ENCODE data around the gene SEMA4G. TPM values are rescaled to one million over a fixed set of nuclear protein-coding genes. Genes with fewer than 3 reads are reported as not detected.

The SEMA4G gene
- total RNA-seq, 1 experiment from 2014 or later: 4.7 TPM

DNA sequence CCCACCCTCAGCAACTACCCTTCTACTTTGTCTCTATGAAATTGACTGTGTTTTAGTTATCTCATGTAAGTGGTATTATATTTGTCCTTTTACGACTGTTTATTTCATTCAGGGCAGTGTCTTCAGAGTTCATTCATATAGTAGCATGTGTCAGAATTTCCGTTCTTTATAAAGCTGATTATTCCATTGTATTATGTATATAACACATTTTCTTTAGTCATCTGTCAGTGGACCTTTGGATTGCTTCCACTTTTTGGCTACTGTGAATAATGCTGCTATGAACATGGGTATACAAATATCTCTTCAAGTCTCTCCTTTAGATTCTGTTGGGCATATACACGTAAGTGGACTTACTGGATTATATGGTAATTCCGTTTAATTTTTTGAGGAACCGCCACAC, 42.0 kb upstream of the SEMA4G start:
- peaks cover 69% of the 10 kb centered on the region for H3K36me3 ChIP-seq (ENCODE audit: control insufficient read depth, insufficient read depth, low read length)
- TF ChIP-seq CTCF (IDR thresholded peaks at IDR 0.05) (no peak), SIN3A (IDR thresholded peaks at IDR 0.05; ENCODE audit: borderline replicate concordance, insufficient read depth, low read depth, low read length) (no peak), TCF7L2 (IDR thresholded peaks at IDR 0.05; ENCODE audit: low read depth, low read length) (no peak), POLR2AphosphoS5 (IDR thresholded peaks at IDR 0.05; ENCODE audit: low read depth, low read length) (no peak)
- TF ChIP-seq, protein P1, sequence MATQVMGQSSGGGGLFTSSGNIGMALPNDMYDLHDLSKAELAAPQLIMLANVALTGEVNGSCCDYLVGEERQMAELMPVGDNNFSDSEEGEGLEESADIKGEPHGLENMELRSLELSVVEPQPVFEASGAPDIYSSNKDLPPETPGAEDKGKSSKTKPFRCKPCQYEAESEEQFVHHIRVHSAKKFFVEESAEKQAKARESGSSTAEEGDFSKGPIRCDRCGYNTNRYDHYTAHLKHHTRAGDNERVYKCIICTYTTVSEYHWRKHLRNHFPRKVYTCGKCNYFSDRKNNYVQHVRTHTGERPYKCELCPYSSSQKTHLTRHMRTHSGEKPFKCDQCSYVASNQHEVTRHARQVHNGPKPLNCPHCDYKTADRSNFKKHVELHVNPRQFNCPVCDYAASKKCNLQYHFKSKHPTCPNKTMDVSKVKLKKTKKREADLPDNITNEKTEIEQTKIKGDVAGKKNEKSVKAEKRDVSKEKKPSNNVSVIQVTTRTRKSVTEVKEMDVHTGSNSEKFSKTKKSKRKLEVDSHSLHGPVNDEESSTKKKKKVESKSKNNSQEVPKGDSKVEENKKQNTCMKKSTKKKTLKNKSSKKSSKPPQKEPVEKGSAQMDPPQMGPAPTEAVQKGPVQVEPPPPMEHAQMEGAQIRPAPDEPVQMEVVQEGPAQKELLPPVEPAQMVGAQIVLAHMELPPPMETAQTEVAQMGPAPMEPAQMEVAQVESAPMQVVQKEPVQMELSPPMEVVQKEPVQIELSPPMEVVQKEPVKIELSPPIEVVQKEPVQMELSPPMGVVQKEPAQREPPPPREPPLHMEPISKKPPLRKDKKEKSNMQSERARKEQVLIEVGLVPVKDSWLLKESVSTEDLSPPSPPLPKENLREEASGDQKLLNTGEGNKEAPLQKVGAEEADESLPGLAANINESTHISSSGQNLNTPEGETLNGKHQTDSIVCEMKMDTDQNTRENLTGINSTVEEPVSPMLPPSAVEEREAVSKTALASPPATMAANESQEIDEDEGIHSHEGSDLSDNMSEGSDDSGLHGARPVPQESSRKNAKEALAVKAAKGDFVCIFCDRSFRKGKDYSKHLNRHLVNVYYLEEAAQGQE (IDR thresholded peaks at IDR 0.05; ENCODE audit: insufficient read depth in 1 of 2, low read depth in 2 of 2, low read length in 1 of 2): no peak
- no peak for DNase-seq (ENCODE audit: low read depth, low spot score)
- no peaks in the 10 kb centered on the region for H3K27me3 ChIP-seq (ENCODE audit: control insufficient read depth, insufficient read depth, low read length)
- H3K4me1 ChIP-seq (ENCODE audit: control insufficient read depth, insufficient read depth, low read length): no peaks in the 10 kb centered on the region
- intact Hi-C loops (cut with micrococcal nuclease; ENCODE audit: unreplicated experiment): no loop called here
- ATAC-seq: no peak
- ChIA-PET POLR2A (no interaction called here), CTCF (interaction anchor here (0.6 kb wide), 1 partner anchor 88 kb away, joined by 4 read pairs; no protein-coding TSS in a partner anchor)
- no peak overlapping the region for H3K27ac ChIP-seq (ENCODE audit: low read length)
- no TSS peak for BruUV-seq (replicated peaks)
- in situ Hi-C loops (cut with HindIII; ENCODE audit: low pct_unique_long_range_greater_than_20kb, low sequenced_read_pairs): no loop called here
- no peaks in the 10 kb centered on the region for H3K9me3 ChIP-seq (ENCODE audit: control insufficient read depth, insufficient read depth, low read depth, low read length)
- no peak overlapping the region for H3K4me3 ChIP-seq (ENCODE audit: low read depth in 2 of 2, low read length in 2 of 2)

DNA sequence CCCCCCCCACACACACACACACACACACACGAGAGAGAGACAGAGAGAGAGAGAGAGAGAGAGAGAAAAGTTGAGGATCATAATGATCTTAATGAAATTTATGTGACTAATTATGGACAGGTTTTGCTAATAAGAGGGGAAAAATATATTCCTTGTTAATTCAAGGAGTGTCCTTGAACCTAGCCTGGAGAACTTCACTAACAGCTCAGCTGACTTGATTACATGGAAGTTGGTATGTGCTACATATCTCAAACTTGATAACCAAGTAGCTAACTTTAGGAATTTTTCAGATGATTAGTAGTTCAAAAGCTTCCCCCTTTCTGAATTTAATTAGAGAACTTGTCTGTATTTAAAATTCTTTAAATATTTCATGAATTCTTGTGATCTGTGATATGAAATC, 41.3 kb upstream of the SEMA4G start:
- ATAC-seq (no peak), DNase-seq (ENCODE audit: low read depth, low spot score) (no peak)
- no peak overlapping the region for H3K4me3 ChIP-seq (ENCODE audit: low read depth in 2 of 2, low read length in 2 of 2)
- no peaks in the 10 kb centered on the region for H3K4me1 ChIP-seq (ENCODE audit: control insufficient read depth, insufficient read depth, low read length)
- TF ChIP-seq TCF7L2 (IDR thresholded peaks at IDR 0.05; ENCODE audit: low read depth, low read length): no peak
- no TSS peak for BruUV-seq (replicated peaks)
- H3K27ac ChIP-seq (ENCODE audit: low read length): no peak overlapping the region
- peaks cover 68% of the 10 kb centered on the region for H3K36me3 ChIP-seq (ENCODE audit: control insufficient read depth, insufficient read depth, low read length)
- H3K9me3 ChIP-seq (ENCODE audit: control insufficient read depth, insufficient read depth, low read depth, low read length): no peaks in the 10 kb centered on the region
- POLR2A ChIA-PET: no interaction called here
- no peaks in the 10 kb centered on the region for H3K27me3 ChIP-seq (ENCODE audit: control insufficient read depth, insufficient read depth, low read length)
- intact Hi-C loops (cut with micrococcal nuclease; ENCODE audit: unreplicated experiment): no loop called here
- in situ Hi-C loops (cut with HindIII; ENCODE audit: low pct_unique_long_range_greater_than_20kb, low sequenced_read_pairs): no loop called here
- CTCF ChIA-PET: no interaction called here

GRCh38 chr10:100930368-100930767, 38.9 kb upstream of the SEMA4G start:
- Histone ChIP-seq H3K36me3 (ENCODE audit: control insufficient read depth, insufficient read depth, low read length) (peaks cover 55% of the 10 kb centered on the region), H3K4me1 (ENCODE audit: control insufficient read depth, insufficient read depth, low read length) (no peaks in the 10 kb centered on the region), H3K4me3 (ENCODE audit: low read depth in 2 of 2, low read length in 2 of 2) (no peak overlapping the region), H3K27ac (ENCODE audit: low read length) (no peak overlapping the region), H3K9me3 (ENCODE audit: control insufficient read depth, insufficient read depth, low read depth, low read length) (no peaks in the 10 kb centered on the region), H3K27me3 (ENCODE audit: control insufficient read depth, insufficient read depth, low read length) (no peaks in the 10 kb centered on the region)
- ChIA-PET CTCF (no interaction called here), POLR2A (no interaction called here)
- intact Hi-C loops (cut with micrococcal nuclease; ENCODE audit: unreplicated experiment) (no loop called here), in situ Hi-C loops (cut with HindIII; ENCODE audit: low pct_unique_long_range_greater_than_20kb, low sequenced_read_pairs) (no loop called here)
- DNase-seq (ENCODE audit: low read depth, low spot score) (no peak), ATAC-seq (no peak; the same call in 1 of the 2 replicates)
- TF ChIP-seq, protein P1 (IDR thresholded peaks at IDR 0.05; ENCODE audit: insufficient read depth in 1 of 2, low read depth in 2 of 2, low read length in 1 of 2): no peak
- TF ChIP-seq CTCF (IDR thresholded peaks at IDR 0.05): peak; percentile 24; the same call in 1 of the 2 replicates
- no TSS peak for BruUV-seq (replicated peaks)
